ENCODE data around the gene TGM5. TPM values are rescaled to one million over a fixed set of nuclear protein-coding genes. Genes with fewer than 3 reads are reported as not detected.
A peak's percentile ranks its signal among the peaks of the same experiment; 100 is the strongest.
"Not testable (repeated sequence)": the region's sequence is repeated elsewhere in the genome, so short reads cannot be mapped to it uniquely, and the experiment has no call there.

TGM5 gene
- total RNA-seq, 1 experiment from 2014 or later: 0.98 TPM

DNA sequence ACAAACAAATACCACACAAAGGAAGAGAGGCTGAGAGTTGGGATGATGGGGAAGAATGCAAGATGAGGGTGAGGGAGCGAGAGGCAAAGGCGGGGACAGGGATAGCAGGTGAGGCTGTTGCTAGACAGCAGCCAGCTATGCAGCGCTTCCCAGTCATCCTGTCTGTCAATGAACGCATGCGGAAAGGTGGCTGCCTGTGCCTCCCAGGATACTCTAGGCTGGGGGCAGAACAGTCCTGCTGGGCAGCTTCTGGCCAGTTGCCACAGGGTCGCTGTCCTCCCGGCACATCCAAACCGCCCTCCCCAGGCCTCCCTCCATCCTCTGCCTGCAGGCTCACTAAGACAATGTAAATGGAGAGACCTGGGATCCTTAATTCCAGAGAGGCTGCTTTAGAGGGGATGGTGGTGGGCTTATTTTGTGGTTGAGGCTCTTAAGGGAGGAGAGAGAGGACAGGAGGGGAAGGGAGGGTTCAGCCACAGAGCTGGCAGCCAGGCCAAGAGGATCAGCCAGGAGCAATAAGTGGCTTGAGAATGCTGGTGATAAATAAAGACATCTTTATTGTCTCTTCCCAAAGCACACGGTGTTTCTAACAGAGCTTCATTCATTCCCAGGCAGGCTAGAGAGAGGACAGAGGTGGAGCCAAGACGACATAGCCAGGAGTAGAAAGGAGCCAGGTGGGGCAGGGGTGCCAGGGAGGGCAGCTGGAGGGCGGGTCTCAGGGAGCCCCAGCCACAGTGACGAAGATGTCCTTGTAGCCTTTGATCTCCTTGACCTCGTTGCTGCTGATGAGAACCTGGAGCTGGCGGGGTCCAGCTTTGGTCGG is 9.2 kb upstream of the TGM5 start:
- no peak for DNase-seq (ENCODE audit: low read depth)

DNA sequence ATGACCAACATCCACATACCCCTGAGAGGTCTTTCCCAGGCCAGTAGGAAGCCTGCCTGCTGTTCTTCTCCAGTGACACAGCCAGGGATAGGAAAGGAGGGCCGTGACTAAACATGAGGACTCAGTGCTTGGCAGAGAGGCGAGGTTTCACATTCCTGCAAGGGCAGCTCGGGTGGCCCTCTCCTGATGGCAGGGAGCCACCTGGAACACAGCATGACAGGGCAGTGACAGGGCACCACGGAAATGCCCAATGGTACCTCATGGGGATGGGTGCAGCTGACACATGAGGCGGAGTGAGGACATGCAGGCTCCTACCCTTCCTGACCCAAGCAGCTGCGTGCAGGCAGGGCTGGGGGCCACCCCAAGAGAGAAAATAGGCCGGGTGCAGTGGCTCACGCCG is 7.4 kb upstream of the TGM5 start:
- DNase-seq (ENCODE audit: low read depth): peak; percentile 60

DNA sequence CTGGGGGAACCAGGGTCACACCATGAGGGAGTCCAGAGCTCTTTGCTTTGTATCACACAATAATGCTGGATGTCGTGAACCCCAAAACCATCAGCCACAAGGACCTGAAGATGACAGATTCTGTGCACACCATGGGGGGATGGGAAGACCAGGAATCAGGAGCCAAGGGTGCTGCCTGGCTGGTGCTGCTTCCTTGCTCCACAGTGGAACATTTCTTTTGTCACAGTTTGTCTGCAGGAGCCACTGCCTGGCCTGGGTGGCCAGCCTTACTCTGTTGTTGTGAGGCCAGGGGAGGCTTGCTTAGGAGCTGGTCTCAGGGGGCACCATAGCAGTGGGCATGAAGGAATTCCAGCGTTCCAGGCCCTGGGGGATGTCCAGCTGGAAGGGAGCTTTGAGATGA is 6.5 kb upstream of the TGM5 start:
- no peak for DNase-seq (ENCODE audit: low read depth)

DNA sequence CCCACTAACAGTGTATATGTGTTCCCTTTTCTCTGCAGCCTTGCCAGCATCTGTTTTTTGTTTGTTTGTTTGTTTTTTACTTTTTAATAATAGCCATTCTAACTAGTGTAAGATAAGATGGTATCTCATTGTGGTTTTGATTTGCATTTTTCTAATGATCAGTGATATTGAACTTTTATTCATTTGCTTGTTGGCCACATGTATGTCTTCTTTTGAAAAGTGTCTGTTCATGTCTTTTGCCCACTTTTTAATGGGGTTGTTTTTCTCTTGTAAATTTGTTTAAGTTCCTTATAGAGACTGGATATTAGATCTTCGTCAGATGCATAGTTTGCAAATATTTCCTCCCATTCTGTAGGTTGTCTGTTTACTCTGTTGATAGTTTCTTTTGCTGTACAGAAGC is 5.2 kb upstream of the TGM5 start:
- not testable (repeated sequence) for DNase-seq (ENCODE audit: low read depth)

DNA sequence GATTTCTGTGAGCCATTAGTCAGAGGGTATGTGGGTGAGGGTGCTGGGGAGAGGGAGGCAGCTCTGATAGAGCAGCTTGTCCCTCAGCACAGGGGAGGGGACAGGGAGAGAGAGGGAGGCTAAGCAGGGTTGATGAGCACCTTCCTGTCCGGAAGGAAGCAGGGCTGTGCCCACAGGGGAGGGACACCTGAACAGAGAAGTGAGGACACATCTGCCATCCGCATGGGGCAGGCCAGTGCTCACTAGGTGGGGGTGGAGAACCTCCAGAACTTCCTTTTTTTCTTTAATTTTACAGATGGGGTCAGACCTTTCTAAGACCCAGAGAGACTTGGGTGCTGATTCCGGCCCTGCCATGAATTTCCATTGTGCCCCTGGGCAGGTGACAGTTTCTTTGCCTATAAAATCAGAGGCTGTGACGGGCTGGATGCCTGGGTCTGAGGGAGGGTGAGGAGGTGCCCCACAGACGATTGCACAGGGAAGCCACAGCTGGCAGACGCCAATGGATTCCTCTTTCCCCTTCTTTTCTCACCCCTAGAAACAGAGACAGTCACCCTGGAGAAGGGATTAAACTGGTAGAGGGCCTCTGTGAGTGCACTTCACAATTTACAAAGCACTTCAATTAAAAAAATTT is 4.1 kb upstream of the TGM5 start:
- DNase-seq (ENCODE audit: low read depth): no peak

DNA sequence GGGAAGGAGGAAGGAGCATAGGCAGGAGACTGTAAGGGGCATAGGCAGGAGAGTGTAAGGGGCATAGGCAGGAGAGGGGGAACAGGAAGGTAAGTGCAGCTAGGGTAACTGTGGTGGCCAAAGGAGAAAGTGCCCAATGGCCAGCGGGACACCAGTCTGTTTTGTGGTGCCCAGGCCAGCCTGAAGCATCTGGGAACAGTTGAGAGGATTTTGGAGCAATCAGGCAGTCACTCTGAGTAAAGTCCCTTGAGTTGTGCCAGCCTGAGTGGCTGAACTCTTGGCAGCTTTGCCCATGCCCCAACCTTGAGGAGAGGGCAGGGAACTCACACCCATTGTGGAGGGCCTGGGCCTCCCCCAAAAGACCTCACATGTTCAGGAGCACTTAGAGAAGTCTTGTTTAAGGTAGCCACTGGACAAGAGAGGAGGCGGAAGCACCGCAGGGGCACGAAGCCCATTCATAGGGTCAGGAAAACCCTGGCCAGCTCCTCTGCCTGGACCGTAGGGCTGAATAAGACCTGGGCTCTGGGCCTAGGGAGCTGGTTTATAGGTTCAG is 3.5 kb upstream of the TGM5 start:
- no peak for DNase-seq (ENCODE audit: low read depth)

DNA sequence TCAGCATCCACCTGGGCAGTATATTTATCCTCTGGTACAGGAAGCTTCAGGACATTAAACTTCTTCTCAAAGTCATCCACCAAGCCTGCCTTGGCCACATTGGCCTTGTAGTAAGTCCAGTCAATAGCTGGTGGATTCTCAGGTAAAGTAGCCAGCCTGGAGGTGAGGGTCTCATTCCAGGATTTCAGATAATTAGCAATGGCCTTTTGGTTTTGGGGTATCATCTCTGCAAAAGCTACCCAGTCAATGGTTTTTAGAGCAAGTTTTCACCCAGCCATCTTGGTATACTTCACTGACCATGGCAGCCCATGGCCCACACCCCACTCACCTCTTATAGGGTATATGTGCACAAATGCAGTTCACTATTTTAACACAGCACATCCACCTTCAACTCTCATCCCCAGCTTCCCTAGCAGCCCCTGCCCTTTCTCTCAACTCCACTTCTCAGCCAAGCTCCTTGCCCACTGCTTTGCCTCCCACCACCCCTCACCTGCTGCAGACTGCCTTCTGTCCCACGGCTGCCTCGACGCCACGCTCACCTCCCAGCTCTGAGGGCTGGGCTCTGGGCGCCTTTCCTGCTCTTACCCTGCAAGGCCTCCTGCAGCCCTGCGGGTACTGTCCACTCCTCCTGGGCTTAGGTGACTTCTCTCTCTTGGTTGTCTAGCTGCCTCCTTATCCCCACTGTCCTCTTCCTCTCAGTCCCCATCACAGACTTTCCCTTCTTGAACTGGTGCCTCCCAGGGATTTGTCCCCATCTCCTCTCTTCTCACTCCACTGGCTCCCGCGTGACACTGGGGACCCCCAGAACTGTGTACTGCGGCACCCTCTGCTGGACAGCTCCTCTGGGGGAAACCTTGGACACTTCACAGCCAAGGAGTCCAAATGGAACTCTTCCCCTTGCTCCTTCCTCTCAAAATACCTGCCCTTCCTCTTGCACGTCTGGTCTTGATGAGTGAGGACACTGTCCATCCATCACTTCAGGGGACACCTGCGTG is 1.7 kb upstream of the TGM5 start:
- DNase-seq (ENCODE audit: low read depth): peak; percentile 17

DNA sequence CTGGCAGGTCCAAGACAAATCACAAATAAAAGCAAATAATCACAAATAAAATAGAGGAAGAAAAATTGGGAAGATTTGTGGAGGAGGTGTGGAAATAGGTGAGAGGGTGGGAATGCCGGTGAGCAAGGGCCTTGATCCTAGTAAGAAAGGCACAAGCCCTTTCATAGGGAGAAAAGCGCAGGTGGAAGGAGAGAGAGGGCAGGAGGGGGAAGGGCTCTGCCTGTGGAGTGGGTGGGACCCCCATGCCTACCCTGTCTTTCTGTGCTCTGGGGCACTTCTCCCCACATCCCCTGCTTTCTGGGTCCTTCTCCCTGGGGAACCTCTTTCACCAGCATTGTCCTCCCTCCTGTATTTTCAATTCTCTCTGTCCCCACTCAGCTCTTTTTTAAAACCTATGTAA is 711 bp upstream of the TGM5 start:
- no peak for DNase-seq (ENCODE audit: low read depth)

DNA sequence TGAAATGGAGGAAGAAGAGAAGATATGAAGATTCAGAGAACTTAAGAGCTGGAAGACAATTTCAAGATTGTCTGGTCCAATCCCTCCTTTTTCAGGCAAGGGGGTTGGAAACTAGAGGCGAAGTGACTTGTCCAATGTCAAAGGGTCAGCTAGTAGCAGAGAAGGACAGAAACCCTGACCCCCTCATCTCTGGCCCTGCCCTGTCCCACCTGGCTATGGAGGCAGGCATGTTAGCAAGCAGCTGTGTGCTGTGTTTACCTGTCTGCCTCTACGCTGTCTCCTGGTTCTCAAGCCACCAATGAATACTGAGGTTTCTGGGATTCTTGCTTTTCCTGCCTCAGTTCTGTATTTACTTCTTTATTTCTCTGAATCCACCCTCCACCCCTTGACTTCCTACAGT is 342 bp downstream of the TGM5 start:
- DNase-seq (ENCODE audit: low read depth): no peak

DNA sequence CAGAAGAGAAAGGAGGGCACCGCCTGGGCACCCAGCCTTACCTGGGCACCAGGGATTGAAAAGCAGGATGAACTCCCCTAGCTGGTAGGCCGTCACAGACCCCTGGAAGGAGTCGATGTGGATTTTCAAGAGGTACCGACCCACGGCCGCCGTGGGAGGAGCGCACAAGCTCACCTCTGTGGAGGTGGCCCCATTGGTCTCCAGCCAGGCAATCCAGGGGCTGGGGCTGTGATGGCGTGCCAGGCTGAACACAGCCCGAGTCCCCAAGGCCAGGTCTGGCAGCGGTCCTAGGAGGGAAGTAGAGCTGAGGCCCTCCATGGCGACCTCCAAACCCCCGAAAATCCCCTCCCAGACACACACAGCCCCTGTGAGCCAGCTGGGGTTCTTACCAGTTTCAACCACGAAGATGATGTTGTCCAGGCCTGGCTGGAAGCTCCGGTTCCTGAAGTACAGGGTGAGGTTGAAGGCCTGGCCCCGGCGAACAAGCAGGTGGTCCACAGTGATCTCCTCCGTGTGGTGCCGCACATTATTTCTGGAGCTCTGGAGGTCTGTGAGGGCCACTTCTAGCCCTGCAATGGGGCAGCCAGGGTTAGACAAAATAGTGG is 6.6 kb downstream of the TGM5 start:
- DNase-seq (ENCODE audit: low read depth): no peak

DNA sequence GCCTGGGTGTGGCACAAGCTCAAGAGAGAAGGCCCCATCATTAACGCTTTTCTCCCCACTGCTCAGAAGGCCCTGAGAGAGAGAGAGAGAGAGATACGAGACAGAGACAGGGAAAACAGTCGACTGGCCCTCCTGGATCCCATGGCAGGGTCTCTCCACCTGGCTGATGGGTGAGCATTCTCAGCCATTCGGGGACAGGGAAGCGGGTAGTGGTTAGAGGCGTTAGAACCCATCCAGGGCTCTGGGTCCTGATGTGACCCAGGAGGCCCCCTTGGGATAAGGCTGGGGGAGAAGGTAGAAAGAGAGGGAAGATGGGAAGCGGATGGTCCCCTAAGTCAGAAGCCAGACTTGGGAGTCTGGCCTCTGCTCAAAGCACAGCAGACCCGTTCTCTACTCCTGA is 7.9 kb downstream of the TGM5 start:
- DNase-seq (ENCODE audit: low read depth): no peak

DNA sequence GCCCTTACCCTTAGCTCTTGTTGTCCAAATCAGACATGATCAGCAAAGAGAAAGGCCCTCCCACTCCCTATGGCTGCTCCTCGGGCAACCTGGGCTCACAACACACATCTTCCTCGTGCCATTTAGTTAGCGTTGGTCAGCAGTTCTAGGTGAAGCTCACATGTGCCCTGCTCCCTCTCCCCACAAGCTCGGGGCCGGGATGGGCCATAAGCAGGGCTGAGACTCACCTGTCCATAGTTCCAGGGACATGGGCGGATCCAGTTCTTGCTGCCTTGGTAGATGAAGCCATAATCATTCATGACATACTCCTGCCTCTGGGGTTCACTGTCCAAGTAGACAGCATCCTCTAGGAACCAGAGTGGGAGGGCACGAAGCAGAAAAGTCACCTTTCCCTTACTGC is 10.4 kb downstream of the TGM5 start:
- DNase-seq (ENCODE audit: low read depth): no peak

DNA sequence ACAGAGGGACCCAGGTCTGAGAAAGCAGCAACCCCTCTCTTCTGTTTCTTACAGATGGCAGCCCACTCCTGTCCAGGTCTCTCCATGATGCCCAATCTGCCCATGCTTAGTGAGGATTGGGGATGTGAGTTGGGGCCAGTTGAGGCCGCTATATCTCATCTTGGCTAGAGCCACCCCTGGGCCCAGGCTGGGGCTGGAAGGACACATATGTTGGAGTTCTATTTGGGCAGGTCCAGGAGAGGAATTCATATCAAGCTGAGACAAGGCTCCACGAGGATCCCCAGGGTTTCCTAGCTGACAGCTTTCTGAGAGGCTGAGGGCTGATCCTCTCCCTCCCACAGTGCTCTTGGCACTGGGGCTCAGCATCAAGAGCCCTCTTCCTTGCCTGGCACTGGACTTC is 11.4 kb downstream of the TGM5 start:
- no peak for DNase-seq (ENCODE audit: low read depth)

DNA sequence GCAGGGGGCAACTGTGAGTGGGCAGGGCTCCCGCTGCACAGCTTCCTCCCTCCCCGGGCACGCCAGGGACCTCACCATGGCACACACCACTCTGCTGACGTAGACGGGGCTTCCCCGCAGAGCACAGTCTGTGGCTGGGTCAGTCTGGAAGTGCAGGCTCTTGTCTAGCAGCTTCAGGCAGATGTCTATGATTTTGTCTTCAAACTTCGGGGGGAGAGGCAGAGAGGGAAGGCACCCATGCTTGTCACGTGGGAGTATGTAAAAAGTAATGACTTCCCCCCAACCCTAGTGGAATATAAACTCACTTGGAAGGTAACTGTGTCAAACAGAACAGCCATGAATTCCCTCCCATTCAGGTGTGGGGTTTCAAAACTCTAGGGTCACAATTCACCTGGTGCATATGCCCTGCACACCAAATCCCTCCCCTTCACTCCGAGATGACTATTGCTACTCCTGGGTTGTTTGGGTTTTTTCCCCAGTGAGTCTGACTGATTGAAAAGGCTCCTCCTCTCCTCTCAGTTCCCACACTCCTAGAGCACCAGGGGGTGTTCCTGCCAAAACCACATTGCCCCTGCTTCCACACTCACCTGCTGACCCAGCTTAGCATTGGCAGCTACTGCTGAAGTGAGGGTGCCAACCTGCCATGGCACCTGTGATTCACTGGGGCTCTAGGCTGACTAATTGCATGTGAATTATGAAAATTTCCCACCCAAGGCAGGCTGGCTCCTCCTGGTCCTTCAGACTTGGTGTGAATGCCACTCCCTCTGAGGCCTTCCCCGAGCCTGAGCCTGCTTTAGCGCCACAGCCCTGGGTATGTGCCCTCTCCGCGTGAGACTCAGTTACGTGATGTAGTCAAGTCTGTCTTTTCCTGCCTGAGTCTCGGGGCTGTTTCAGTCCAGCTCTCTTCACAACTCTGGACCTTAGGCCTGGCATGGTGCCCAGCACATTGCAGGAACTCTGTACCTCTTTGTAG is 13.0 kb downstream of the TGM5 start:
- DNase-seq (ENCODE audit: low read depth): peak; percentile 93

DNA sequence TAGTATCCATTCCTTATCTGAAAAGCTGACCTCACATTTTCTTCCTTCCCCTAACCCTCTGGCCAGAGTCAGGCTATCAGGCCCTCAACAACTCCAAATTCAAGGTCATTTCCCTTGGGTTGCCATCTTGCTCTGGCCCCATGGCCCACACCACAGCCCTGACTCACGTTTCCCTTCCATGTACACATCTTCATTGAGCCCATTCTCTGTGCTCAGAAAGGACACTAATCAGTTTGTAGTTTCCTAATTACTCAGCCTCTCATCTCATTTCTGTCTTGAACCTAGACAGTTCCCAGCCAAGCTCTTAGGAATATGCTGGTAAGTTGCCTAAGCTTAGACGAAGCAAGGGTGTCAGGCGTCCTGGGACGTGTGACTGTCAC is 14.9 kb downstream of the TGM5 start:
- peak; percentile 28 for DNase-seq (ENCODE audit: low read depth)

DNA sequence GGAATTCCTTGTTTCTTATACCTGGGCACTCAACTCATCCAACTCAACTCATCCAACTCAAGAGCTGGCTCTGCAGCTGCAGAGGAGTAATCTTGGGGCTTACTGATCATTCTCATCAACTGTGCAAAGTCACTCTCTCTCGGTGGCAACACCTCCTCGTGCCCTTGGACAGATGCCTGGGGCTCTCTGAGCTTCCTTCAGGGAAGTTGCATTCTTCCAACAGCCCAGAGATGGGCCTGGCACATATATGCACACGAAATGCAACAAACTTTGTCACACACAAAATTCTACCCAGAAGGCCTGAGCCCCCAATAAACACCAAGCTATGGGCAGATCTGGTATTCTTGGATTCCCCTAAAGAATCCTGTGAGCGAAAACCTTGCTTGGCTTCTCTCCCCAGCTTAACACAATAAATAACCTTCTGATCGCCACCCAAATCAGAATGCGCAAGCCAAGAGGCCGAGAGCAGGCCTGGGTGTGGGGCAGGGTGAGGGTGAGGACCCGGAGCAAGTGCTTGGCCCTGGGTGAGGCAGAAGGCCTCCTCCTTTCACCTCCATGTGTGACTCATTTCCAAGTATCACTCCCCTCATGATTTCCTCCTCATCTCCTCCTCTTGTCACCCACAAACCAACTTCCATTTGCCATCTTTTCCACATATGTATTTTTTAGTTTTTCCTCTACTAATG is 15.4 kb downstream of the TGM5 start:
- DNase-seq (ENCODE audit: low read depth): peak; percentile 26

DNA sequence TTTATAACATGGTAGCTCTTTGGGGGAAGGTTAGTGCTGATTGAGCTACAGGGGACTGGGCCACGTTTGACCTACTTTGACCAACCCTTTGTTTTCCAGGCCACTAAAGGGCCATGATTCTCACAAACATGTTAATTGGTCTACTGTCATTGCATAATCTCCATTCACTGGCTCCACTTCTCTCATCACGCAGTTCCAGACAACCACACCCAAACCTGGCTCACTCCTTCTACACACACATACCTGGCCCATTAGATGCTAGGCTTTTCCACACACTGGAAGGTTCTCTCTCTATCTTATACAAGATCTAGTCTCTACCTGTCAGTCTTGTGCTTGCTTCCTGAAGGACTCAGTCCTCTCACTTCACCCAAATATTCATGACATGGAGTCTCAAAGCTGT is 15.9 kb downstream of the TGM5 start:
- no peak for DNase-seq (ENCODE audit: low read depth)

DNA sequence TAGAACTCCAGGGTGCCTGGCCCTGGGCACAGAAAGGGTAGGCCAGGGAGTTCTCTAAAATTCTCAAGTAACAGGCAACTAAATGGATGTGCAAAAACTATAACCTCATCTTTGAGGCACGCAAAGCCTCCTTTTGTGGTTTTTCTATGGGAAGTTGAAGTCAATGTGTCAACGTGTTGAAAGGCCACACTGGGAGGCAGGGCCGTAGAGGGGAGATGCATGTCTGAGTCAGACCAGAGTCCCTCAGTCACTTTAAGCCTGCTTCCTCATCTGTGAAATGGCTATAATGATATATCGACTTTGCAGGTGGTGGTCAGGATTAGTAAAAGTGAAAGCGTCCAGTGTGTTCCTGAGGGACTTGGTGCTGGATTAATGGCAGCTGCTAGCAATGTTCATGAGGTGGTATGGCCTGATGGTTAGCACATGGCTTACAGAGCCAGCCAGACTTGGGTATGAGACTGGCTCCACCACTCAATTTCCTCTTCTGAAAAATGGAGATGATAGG is 17.0 kb downstream of the TGM5 start:
- peak; percentile 96 for DNase-seq (ENCODE audit: low read depth)

DNA sequence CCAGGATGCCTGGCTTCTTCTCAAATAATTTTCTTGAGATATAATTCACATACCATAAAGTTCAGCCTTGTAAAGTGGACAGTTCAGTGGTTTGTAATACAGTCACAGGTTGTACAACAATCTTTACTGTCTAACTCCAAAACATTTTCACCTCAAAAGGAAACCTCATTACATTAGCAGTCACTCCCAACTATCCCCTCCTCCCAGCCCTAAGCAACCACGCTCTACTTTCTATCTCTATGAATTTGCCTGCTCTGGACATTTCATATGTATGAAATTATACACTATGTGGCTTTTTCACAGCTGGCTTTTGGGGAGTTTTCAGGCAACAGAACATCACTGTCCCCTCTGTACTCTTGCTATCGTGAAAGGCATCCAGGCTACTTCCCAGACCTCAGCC is 17.5 kb downstream of the TGM5 start:
- no peak for DNase-seq (ENCODE audit: low read depth)
